ENCODE results near the gene UNC13A. TPM values are rescaled to one million over a fixed set of nuclear protein-coding genes. Genes with fewer than 3 reads are reported as not detected.

The UNC13A gene
- polyA plus RNA-seq, 1 donor: 0.10 TPM

- DNase-seq (ENCODE audit: low read depth): no peak
These were observed 18.7 kb downstream of the UNC13A start for GRCh38 chr19:17669419-17669818.

DNA sequence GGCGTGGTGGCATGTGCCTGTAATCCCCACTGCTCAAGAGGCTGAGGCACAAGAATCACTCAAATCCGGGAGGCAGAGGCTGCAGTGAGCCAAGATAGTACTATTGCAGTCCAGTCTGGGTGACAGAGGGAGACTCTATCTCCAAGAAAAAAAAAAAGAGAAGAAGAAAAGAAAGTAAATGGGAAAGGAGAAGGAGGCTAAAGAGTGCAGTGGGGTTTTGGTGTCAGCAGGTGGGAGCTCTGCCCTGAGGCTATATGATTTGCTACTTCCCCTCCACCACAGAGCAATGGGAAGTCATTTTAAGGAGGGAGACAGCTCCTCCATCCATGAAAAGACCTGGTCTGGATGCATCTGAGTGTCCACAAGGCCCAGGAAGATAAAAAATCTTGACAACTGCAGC, 23.1 kb downstream of the UNC13A start:
- no peak for DNase-seq (ENCODE audit: low read depth)

DNA sequence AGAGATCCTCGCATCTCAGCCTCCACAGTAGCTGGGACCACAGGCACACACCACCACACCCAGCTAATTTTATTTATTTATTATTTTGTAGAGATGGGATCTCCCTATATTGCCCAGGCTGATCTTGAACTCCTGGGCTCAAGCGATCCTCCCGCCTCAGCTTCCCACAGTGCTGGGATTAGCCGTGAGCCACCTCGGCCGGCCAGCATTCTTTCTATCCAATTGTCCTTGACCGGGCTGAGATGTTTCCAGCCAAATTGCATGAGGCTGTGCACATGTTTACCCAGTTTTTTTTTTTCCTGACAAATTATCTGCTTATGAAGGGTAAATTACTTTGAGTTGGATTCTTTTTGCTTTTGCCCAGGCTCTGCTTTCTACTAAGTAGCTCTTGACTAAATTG, 28.2 kb downstream of the UNC13A start:
- no peak for DNase-seq (ENCODE audit: low read depth)

- no peak for DNase-seq (ENCODE audit: low read depth)
These were observed 29.5 kb downstream of the UNC13A start for GRCh38 chr19:17658666-17659065.

DNA sequence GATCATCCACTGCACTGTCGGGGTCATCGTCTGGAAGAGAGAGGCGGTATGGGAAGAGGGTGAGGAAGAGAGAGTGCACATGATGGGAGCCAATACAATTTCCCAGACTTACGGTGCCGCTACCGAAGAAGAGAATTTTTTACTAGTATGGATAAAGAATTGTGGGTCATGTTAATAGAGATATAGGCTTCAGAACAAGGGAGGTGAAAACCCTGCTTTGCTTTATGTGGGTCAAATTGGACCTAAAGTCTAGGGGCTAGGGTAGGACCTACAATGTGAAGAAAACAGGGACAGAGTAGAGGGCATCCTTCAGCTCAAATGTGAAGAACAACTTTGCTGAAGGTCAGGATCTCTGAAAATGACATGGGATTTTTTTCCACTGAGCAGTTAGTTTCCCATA, 29.9 kb downstream of the UNC13A start:
- no peak for DNase-seq (ENCODE audit: low read depth)

DNA sequence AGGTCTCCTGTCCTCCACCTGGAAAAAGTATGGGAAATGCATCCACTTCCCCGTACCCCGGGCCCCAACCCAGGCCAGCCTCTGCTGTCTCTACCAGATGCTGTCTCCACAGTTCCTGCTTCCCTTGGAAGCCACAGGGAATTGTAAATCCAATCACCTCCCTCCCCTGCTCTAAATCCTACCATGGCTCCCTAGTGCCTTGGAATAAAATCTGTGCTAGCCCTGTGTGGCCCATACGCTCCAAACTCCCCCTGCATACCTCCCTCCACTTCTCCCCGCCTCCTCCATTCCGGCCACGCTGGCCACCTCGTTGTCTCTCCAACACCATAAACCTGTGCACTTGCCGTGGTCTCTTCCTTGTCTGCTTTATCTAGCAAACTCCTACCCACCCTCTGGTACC, 31.2 kb downstream of the UNC13A start:
- no peak for DNase-seq (ENCODE audit: low read depth)

GRCh38 chr19:17655751-17656472, 32.2 kb downstream of the UNC13A start:
- DNase-seq (ENCODE audit: low read depth): no peak

DNA sequence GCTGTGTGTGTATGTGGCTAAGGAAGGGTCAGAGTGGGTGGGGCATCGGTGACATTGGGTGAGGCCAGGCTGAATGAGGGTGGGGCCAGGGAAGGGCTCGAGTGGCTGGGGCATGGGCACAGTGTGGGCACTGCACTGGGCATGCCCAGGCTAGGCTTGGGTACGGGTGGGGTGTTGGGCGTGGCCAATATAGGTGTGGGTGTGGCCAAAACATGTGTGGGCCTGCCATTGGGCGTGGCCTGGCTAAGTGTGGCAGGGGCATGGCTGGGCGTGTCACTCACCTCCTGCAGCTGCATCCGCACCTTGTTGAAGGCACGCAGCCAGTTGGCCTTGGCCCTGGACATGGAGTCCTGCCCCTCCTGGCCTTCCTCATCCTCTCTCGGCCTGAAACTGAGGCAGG, 33.2 kb downstream of the UNC13A start:
- no peak for DNase-seq (ENCODE audit: low read depth)

GRCh38 chr19:17652627-17653026, 35.5 kb downstream of the UNC13A start:
- no peak for DNase-seq (ENCODE audit: low read depth)

DNA sequence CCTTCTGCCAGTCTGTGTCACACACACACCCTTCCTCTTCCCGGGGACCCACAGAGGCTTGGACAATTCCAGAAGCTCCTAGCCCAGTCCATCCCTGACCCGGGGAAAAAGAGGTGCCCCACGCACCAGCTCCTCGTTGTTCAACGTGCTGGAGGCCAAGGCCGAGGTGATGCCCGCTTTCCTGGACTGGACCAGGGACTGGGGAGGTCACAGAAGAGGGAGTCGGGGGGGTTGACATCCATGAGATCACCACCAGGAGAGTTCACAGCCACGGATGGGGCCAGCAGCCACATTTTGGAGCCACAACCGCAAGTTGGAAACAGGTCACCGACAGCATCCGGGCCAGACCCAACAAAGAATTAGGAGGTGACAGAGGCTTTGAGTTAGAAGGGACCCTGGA, 39.4 kb downstream of the UNC13A start:
- DNase-seq (ENCODE audit: low read depth): no peak

GRCh38 chr19:17648097-17648660, 40.0 kb downstream of the UNC13A start:
- no peak for DNase-seq (ENCODE audit: low read depth)

DNA sequence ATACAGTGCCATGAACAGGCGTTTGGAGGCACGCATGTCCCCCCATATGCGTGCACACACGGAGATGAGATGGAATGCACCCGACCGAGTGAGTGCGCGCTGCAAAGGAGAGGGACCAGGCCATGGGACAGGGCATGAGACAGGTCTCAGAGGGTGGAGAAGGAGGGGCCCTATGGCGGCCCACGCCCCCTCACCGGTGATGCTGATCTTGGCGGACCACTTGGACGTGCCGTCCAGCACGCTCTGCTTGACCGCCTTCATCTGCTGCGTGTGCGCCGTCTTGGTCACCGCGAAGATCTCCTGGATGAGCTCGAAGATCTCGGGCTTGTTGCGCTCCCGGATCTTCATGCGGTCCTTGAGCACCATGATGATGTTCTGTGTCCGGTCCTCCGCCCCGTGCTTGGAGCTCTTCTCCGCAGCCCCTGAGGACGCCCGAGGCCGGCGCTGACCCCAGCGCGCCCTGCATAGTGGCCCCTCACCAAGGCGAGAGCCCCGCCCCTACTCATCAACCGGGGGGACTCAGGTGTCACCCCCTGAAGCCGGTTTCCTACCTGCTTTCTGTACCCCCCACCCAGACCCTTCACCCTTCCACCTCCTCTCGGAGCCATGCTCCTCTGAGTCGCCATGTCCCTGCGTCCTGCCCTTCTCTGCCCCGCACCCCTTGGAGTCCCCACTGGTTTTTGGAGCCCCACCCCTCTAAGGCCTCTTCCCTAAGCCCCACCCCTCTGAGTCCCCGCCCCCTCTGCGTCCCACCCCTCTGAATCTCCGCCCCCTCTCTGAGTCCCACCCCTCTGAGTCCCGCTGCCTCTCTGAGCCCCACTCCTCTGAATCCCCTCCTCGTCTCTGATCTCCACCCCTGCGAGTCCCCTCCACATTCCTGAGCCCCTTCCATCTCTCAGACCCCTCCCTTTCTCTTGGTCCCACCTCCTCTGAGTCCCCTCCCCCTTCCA, 40.8 kb downstream of the UNC13A start:
- DNase-seq (ENCODE audit: low read depth): no peak

DNA sequence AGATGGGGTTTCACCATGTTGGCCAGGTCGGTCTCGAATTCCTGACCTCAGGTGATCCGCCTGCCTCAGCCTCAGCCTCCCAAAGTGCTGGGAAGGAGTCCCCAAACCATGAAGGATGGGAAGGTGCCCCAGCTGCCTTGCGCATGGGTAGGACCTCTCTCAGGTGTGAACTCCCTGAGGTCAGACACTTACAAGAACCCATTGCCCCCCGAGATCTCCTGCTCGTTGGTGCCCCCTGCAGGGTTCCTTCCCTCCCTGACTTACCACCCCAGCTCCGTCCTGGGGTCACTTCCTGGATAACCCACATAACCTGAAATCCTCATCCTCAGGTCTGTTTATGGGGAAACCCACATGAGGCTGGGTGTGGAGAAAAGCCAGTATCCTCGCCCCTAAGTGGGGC, 41.7 kb downstream of the UNC13A start:
- DNase-seq (ENCODE audit: low read depth): no peak

DNA sequence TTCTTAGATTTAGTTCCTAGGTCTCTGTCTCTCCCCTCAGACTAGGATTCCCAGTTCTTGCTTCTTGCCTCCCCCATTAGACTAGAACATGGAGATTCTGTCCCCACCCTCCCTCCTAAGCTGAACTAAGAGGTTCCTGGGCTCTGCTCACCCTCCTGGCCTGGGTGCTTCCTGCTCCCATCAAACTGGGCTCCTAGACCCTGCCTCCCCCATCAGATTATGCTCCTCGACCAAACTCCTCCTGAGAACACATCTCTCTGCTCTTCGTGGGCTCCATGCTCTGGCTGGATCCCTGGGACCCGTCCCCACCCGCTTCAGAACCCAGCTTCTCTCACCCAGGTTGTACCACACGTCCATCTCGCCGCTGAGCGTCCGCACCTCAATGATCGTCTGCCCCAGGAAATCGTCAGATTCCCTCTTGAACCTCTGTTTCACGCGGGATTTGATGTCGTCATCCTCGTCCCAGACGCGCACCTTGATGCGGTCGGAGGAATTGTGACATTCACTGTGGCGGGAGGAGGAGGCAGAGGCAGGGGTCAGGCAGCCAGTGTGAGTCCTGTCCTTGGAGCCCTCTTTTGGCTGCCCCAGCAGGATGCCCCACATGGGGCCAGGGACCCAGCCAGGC, 42.7 kb downstream of the UNC13A start:
- DNase-seq (ENCODE audit: low read depth): no peak

- no peak for DNase-seq (ENCODE audit: low read depth)
These were observed 45.5 kb downstream of the UNC13A start for GRCh38 chr19:17642656-17643055.

GRCh38 chr19:17641846-17642245, 46.3 kb downstream of the UNC13A start:
- no peak for DNase-seq (ENCODE audit: low read depth)

- no peak for DNase-seq (ENCODE audit: low read depth)
These were observed 47.0 kb downstream of the UNC13A start for GRCh38 chr19:17641181-17641580.

- no peak for DNase-seq (ENCODE audit: low read depth)
These were observed 54.5 kb downstream of the UNC13A start for GRCh38 chr19:17633700-17634099.

GRCh38 chr19:17632577-17632976, 55.6 kb downstream of the UNC13A start:
- no peak for DNase-seq (ENCODE audit: low read depth)

- no peak for DNase-seq (ENCODE audit: low read depth)
These were observed 58.4 kb downstream of the UNC13A start for GRCh38 chr19:17629760-17630159.

DNA sequence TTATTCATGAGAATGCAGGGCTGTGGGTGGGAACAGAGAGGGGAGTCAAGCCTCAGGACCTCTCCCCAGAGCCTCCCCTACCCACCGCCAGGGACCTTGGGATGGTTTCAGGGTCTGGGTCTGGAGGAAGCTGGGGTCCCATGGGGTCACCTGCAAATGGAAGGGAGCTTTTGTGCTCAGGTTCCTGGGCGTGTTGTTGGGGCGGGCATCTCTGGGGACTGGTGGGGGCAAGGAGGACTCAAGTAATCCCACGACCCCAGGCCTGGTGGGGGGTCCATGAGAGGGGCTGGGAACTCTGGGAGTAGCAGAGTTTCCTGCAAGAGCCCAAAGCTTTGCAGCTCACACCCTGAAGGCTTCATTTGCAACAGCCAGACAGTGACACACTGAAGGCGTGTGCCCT, 60.2 kb downstream of the UNC13A start:
- no peak for DNase-seq (ENCODE audit: low read depth)

GRCh38 chr19:17627161-17627560, 61.0 kb downstream of the UNC13A start:
- no peak for DNase-seq (ENCODE audit: low read depth)

Data from forelimb muscle (tissue), 1 donor.